Adrenal gland (tissue), 12 donors: ENCODE measurements around the gene PSMD6. TPM values are rescaled to one million over a fixed set of nuclear protein-coding genes. Genes with fewer than 3 reads are reported as not detected.

Experiments
- DNase-seq, 7 donors: peaks; one replicate each; pipeline ENCODE4 v3.0.0-alpha.2; 2019 to 2020
- H3K27ac ChIP-seq, 5 donors: fragments of 200-600 bp; sonication (generic) in 4 of 5; 1 replicate in 3 of 5; 2 replicates in 2 of 5; pipeline versions ENCODE4 v1.5.1 to v1.8.0; 2016 to 2020; ENCODE audit warnings: mild to moderate bottlenecking in 1 of 5
- H3K27me3 ChIP-seq: fragments of 200-600 bp; 2 replicates; pipeline ENCODE4 v1.8.0; 2021
- H3K36me3 ChIP-seq, 2 donors: fragments of 200-600 bp; replicated peaks in 1 of 2; 1 replicate in 1 of 2; 2 replicates in 1 of 2; pipeline versions ENCODE4 v1.5.1 to v1.8.0; 2018 to 2022
- H3K4me1 ChIP-seq, 2 donors: fragments of 200-600 bp; replicated peaks in 1 of 2; 1 replicate in 1 of 2; 2 replicates in 1 of 2; pipeline versions ENCODE4 v1.5.1 to v1.8.0; 2018 to 2021
- H3K4me3 ChIP-seq, 4 donors: fragments of 200-600 bp; sonication (generic) in 3 of 4; one replicate each; pipeline ENCODE4 v1.5.1; 2016 to 2018
- H3K9me3 ChIP-seq, 3 donors: fragments of 200-600 bp; sonication (generic) in 1 of 3; replicated peaks in 1 of 3; 1 replicate in 2 of 3; 2 replicates in 1 of 3; pipeline versions ENCODE4 v1.5.1 to v1.8.0; 2016 to 2021
- POLR2A ChIP-seq, 2 donors: fragments of 450-650 bp; IDR thresholded peaks; one replicate each; pipeline ENCODE4 v1.6.1; 2017; ENCODE audit warnings: antibody characterized with exemption in 2 of 2, mild to moderate bottlenecking in 2 of 2, moderate library complexity in 1 of 2
- WGBS, 4 donors: extraction: QIAGEN DNeasy Blood & Tissue Kit in 2 of 4; methylation state at CpG; one replicate each; pipeline versions ENCODE4 v1.1.5 to v1.1.7; 2013 to 2017; 5-methylcytosine and 5-hydroxymethylcytosine counted together
- intact Hi-C, 2 donors: fragments of 100-400 bp; cut with DNase I; formaldehyde crosslinking; loops; one replicate each; pipeline versions ENCODE4 v1.14.1 to v1.15.0; 2022 to 2023
- polyA plus RNA-seq, 3 donors: library from polyadenylated mRNA; stranded (reverse); fragments of 200-250 nt in 2 of 3; fragments of 350-450 nt in 1 of 3; fragmentation: Illumina TruSeq in 1 of 3; extraction: RNeasy Lipid Tissue Mini Kit (QIAGEN cat#74804) in 1 of 3; gene quantifications; one replicate each; pipeline ENCODE4 v1.2.3, GENCODE V29; 2013 to 2014
- total RNA-seq, 9 donors: library from RNA; depleted of rRNA in 4 of 9; stranded (reverse); fragments of >200 nt in 4 of 9; fragments of 120-200 nt in 1 of 9; fragmentation: NEBNext Ultra II Directional in 1 of 9; extraction: Animal tissue kit (Norgen Biotek cat#: 25700) in 1 of 9; gene quantifications; one replicate each; pipeline versions ENCODE4 v1.1.0 to v1.2.4, GENCODE V29; 2013 to 2023
- TF ChIP-seq, protein P1 (sequence below), 6 experiments: fragments of 450-650 bp in 4 of 6; fragments of 200-600 bp in 2 of 6; sonication (generic) in 1 of 6; IDR thresholded peaks; 1 replicate in 5 of 6; 2 replicates in 1 of 6; pipeline versions ENCODE4 v1.5.1 to v1.8.0; 2016 to 2021; ENCODE audit warnings: antibody characterized with exemption in 6 of 6, mild to moderate bottlenecking in 2 of 6, moderate library complexity in 1 of 6
- donor health status: healthy with polysubstance abuse.
- donor health status: Bipolar disorder and iron deficiency.
- donor health status: DM: yes; HTN: yes; CAD: no.
- donor health status: DM: no; HTN: no; CAD: no.
- donor health status: DM: no; HTN: no; CAD: no.
- donor health status: DM: yes; HTN: yes; CAD: no.

PSMD6 gene
- total and polyA plus RNA-seq, 12 donors: 52.8 to 206 (median 96.9) TPM

DNA sequence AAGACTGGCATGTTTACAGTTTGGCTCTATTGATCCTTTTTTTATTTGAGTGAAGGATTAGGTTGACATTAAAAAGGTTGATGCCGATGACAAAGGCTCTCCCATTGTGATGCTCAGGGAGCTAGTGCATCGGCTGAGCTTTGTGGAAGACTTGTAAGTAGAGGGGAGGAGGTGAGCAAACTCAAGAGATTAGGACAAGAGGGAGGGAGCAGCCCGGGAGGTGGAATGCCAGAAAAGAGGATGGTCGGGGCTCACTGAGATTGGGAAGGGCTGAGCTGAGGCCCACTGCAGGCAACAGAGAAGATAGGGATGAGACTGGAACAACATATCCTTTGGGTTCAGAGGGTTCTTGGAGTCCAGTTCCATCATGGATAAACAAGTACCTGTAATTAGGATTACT, 26.5 kb upstream of the PSMD6 start:
- intact Hi-C loops: no loop called here
- no peaks in the 10 kb centered on the region for H3K9me3 ChIP-seq
- no peaks in the 10 kb centered on the region for H3K27me3 ChIP-seq
- H3K27ac ChIP-seq: no peak overlapping the region
- H3K36me3 ChIP-seq: no peaks in the 10 kb centered on the region
- 78 to 91% (median 86%) methylated on average over 4 of the region's 4 CpGs for WGBS, 4 donors
- H3K4me1 ChIP-seq: no peaks in the 10 kb centered on the region
- no peak overlapping the region for H3K4me3 ChIP-seq
- DNase-seq: no peak
- TF ChIP-seq, protein P1, sequence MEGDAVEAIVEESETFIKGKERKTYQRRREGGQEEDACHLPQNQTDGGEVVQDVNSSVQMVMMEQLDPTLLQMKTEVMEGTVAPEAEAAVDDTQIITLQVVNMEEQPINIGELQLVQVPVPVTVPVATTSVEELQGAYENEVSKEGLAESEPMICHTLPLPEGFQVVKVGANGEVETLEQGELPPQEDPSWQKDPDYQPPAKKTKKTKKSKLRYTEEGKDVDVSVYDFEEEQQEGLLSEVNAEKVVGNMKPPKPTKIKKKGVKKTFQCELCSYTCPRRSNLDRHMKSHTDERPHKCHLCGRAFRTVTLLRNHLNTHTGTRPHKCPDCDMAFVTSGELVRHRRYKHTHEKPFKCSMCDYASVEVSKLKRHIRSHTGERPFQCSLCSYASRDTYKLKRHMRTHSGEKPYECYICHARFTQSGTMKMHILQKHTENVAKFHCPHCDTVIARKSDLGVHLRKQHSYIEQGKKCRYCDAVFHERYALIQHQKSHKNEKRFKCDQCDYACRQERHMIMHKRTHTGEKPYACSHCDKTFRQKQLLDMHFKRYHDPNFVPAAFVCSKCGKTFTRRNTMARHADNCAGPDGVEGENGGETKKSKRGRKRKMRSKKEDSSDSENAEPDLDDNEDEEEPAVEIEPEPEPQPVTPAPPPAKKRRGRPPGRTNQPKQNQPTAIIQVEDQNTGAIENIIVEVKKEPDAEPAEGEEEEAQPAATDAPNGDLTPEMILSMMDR (IDR thresholded peaks at IDR 0.05): no peak
- TF ChIP-seq POLR2A (IDR thresholded peaks at IDR 0.05): no peak

- H3K4me1 ChIP-seq: no peaks in the 10 kb centered on the region
- WGBS, 4 donors: 72 to 85% (median 77%) methylated on average over 3 of the region's 3 CpGs
- H3K27ac ChIP-seq: no peak overlapping the region
- no peak overlapping the region for H3K4me3 ChIP-seq
- H3K9me3 ChIP-seq: no peaks in the 10 kb centered on the region
- intact Hi-C loops: no loop called here
- no peaks in the 10 kb centered on the region for H3K36me3 ChIP-seq
- no peaks in the 10 kb centered on the region for H3K27me3 ChIP-seq
- DNase-seq: no peak
- TF ChIP-seq, protein P1 (IDR thresholded peaks at IDR 0.05): no peak
- no peak for TF ChIP-seq POLR2A (IDR thresholded peaks at IDR 0.05)
Measured at GRCh38 chr3:64049136-64049535, 25.8 kb upstream of the PSMD6 start.

- WGBS, 4 donors: 47 to 66% (median 62%) methylated on average over 3 of the region's 3 CpGs
- H3K36me3 ChIP-seq: no peaks in the 10 kb centered on the region
- no peak overlapping the region for H3K27ac ChIP-seq
- no peak for DNase-seq
- intact Hi-C loops: no loop called here
- H3K4me3 ChIP-seq: no peak overlapping the region
- no peak for TF ChIP-seq POLR2A (IDR thresholded peaks at IDR 0.05)
- TF ChIP-seq, protein P1 (IDR thresholded peaks at IDR 0.05): no peak
- H3K4me1 ChIP-seq: no peaks in the 10 kb centered on the region
- no peaks in the 10 kb centered on the region for H3K9me3 ChIP-seq
- no peaks in the 10 kb centered on the region for H3K27me3 ChIP-seq
Measured at GRCh38 chr3:64048631-64049061, 25.4 kb upstream of the PSMD6 start.

- TF ChIP-seq, protein P1 (IDR thresholded peaks at IDR 0.05): no peak
- TF ChIP-seq POLR2A (IDR thresholded peaks at IDR 0.05): no peak
- intact Hi-C loops: no loop called here
- WGBS, 4 donors: 83 to 86% (median 84%) methylated on average over 7 of the region's 7 CpGs
- Histone ChIP-seq H3K27me3 (peaks cover under 1% of the 10 kb centered on the region), H3K9me3 (no peaks in the 10 kb centered on the region), H3K27ac (no peak overlapping the region), H3K36me3 (no peaks in the 10 kb centered on the region), H3K4me3 (no peak overlapping the region), H3K4me1 (no peaks in the 10 kb centered on the region)
- DNase-seq: no peak
Measured at GRCh38 chr3:64047787-64048186, 24.5 kb upstream of the PSMD6 start.
